GM12872 (cell line): ENCODE data around the gene EDN1.

Source experiments
- TF ChIP-seq, protein P1 (sequence below): IDR thresholded peaks from 3 replicates; pipeline ENCODE4 v1.5.1; 2011; ENCODE audit warnings: low read depth, mild to moderate bottlenecking, low read length, moderate library complexity; ENCODE audit not compliant: insufficient read depth

Gene EDN1

DNA sequence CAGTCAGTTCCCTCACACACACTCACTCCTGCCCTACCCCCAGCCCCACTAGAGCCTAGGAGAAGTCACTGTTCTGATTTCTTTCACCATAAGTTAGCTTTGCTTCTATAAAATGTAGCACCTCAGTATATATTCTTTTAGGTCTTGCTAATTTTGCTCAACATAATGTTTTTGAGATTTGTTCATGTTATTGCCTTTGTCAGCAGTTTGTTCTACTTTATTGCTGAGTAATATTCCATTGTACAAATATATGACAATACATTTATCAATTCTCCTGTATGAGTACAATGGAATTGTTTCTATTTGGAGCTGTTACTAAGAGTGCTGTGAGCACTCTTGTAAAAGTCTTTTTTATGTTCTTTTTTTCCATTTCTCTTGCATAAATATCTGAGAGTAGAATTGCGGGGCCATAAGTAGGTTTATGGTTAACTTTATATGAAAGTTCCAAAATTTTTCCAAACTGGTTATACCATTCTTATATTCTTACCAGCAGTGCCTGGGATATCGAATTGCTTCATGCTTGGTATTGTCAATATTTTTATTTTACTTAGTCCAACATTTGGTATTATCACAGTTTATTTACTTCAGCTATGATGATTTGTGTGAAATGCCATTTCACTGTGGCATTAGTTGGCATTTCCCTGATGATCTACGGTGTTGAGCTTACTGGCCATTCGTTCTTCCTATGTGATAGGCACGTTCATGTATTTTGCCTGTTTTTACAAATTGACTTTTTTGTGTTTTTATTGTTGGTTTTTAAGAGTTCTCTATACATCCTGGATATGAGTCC, 25.3 kb downstream of the EDN1 start:
- TF ChIP-seq, protein P1, sequence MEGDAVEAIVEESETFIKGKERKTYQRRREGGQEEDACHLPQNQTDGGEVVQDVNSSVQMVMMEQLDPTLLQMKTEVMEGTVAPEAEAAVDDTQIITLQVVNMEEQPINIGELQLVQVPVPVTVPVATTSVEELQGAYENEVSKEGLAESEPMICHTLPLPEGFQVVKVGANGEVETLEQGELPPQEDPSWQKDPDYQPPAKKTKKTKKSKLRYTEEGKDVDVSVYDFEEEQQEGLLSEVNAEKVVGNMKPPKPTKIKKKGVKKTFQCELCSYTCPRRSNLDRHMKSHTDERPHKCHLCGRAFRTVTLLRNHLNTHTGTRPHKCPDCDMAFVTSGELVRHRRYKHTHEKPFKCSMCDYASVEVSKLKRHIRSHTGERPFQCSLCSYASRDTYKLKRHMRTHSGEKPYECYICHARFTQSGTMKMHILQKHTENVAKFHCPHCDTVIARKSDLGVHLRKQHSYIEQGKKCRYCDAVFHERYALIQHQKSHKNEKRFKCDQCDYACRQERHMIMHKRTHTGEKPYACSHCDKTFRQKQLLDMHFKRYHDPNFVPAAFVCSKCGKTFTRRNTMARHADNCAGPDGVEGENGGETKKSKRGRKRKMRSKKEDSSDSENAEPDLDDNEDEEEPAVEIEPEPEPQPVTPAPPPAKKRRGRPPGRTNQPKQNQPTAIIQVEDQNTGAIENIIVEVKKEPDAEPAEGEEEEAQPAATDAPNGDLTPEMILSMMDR = no peak

DNA sequence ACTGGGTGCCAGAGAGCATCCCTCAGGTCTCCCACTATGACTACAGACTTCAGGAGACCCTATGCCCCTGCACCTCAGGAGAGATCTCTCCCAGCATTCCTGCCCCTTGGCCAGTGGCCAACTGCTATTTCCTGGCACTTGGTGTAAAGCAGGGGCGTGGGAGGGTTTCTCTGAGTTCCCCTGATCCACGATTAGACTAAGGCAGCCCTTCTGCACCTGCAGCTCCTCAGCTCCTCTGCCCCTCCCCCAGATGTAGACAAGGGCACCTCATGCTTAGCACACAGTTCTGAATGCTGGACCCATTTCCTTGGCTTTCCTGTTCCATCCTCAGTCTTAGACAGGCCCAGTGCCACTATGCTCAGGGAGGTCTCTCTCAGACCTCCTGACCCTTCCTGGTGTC, 28.6 kb downstream of the EDN1 start:
- TF ChIP-seq, protein P1 = no peak

DNA sequence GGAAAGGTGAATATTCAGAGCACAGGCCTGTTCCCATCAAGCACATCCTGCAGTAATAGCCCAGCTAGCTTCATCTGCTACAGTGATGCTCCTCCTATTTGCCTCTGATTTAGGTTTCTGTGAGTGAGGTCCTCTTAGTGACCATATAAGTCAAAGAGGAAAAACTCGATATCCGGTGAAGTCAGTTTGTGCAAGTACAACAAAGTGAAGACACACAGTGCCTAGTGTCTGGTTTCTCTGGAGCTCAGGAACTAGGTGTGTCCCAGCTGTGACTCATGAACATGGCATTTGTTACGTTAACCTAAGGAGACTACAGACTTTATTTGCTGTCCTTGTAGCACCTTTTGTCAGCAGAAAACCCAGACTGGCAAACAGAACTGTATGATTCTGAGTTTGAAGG, 33.9 kb downstream of the EDN1 start:
- TF ChIP-seq, protein P1 = no peak

DNA sequence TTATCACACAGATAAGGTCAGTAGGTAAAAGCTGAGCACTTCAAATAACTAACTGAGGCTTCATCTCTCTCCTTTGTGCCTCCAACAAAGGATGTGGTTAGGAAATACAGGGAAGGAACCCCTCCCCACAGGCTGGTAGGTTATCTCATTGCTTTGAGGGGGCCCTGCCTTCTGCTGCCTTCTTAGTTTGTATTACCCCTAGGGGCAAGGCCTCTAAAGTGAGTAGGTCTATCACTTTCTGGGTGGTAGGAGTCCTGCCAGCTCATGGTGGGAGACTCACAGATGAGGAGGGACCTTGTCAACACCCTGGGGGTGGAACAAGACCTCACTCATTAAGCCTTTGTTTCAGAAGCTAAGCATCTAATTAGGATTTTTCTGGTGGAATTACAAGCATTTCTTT, 34.6 kb downstream of the EDN1 start:
- TF ChIP-seq, protein P1 = no peak

DNA sequence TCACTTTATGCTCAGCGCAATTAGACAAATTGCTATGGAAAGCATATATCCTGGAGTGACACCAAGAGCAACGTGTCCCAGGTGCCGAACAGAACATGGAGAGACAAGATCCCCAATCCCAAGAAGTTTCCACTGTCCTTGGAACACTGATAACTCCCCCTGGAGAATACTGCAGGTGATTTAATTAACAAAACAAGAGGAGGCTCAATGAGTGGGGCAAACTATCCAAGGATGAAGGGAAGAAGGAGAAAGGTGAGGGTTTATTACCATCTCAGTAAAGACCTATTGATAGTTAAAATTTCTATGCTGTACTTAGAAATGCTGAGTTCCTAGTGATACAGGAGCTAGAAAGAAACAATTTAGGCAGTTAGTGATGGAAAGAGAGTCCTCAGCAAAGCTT, 35.7 kb downstream of the EDN1 start:
- TF ChIP-seq, protein P1 = no peak

DNA sequence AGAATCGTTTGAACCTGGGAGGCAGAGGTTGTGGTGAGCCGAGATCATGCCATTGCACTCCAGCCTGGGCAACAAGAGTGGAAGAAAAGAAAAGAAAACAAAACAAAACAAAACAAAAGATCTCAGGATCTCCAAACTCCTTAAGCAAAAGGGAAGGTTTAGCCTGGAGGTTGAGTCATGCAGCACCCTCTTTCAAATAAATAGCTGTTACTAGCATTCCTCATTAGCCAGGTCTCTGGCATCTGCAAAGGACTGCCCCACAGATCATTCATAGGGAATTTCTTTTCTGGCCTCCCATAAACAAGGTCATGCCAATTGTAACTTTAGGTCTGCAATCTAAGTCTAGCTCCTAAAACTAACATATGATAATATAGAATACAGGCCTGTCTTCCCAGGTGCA, 37.2 kb downstream of the EDN1 start:
- TF ChIP-seq, protein P1 = no peak

DNA sequence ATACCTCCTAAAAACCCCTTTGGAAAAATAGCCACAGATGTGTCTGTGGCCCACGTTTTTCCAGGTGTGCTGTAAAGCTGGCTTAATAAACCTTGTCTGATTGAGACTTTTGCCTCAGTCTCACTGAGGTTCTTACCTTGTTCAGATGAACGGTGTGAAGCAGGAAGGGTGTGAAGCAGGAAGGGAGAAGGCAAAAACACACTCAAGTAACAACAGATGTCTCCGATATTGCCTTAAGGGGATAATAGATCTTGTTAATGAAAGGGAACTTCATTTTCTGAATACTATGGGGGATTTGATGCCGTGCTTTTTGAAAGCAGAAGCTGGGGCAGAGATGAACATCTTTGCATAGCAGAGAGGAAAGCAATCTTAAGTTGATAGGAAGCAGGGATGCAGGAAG, 37.8 kb downstream of the EDN1 start:
- TF ChIP-seq, protein P1 = no peak
